ENCODE results near the gene CRYAA.

The CRYAA gene

GRCh38 chr21:43207868-43208267 lies 39.1 kb downstream of the CRYAA start:
- peak in 1 of 2 donors; percentile 35 for DNase-seq
- peaks cover 0 to 61% of the 10 kb centered on the region in 2 donors for H3K27me3 ChIP-seq

GRCh38 chr21:43208561-43209332 lies 39.9 kb downstream of the CRYAA start:
- Histone ChIP-seq H3K9me3 (no peaks in the 10 kb centered on the region), H3K27me3 (peaks cover 0 to 53% of the 10 kb centered on the region in 2 donors), H3K36me3 (no peaks in the 10 kb centered on the region), H3K27ac (no peak overlapping the region), H3K4me1 (peaks cover 0 to 11% (median 2%) of the 10 kb centered on the region in 4 donors), H3K4me3 (no peak overlapping the region)
- intact Hi-C loops (cut with DNase I; ENCODE audit: low total_unique reads): no loop called here
- peak in 1 of 2 donors; percentile 37 for DNase-seq
- no peak for TF ChIP-seq CTCF (IDR thresholded peaks at IDR 0.05)

More at GRCh38 chr21:43207868-43208267, 39.1 kb downstream of the CRYAA start:
- Histone ChIP-seq H3K36me3 (no peaks in the 10 kb centered on the region), H3K9me3 (no peaks in the 10 kb centered on the region), H3K4me1 (peaks cover 0 to 11% (median 2%) of the 10 kb centered on the region in 4 donors), H3K4me3 (no peak overlapping the region), H3K27ac (no peak overlapping the region)
- intact Hi-C loops (cut with DNase I; ENCODE audit: low total_unique reads): no loop called here
- TF ChIP-seq CTCF (IDR thresholded peaks at IDR 0.05): no peak

- peaks cover 0 to 11% (median 2%) of the 10 kb centered on the region in 4 donors for H3K4me1 ChIP-seq
- H3K27me3 ChIP-seq: peaks cover 0 to 52% of the 10 kb centered on the region in 2 donors
- H3K36me3 ChIP-seq: no peaks in the 10 kb centered on the region
- no peak overlapping the region for H3K27ac ChIP-seq
- TF ChIP-seq CTCF (IDR thresholded peaks at IDR 0.05): no peak
- no peak overlapping the region for H3K4me3 ChIP-seq
- DNase-seq: peak in 1 of 2 donors; percentile 59
- intact Hi-C loops (cut with DNase I; ENCODE audit: low total_unique reads): no loop called here
- no peaks in the 10 kb centered on the region for H3K9me3 ChIP-seq
Observed at GRCh38 chr21:43209575-43210453, 41.0 kb downstream of the CRYAA start.

- H3K9me3 ChIP-seq: no peaks in the 10 kb centered on the region
- H3K4me1 ChIP-seq: peaks cover 0 to 11% (median 2%) of the 10 kb centered on the region in 4 donors
- no peak for TF ChIP-seq CTCF (IDR thresholded peaks at IDR 0.05)
- intact Hi-C loops (cut with DNase I; ENCODE audit: low total_unique reads): no loop called here
- H3K27me3 ChIP-seq: peaks cover 0 to 52% of the 10 kb centered on the region in 2 donors
- H3K36me3 ChIP-seq: no peaks in the 10 kb centered on the region
- H3K4me3 ChIP-seq: no peak overlapping the region
- no peak overlapping the region for H3K27ac ChIP-seq
- DNase-seq: peak in 1 of 2 donors; percentile 42
Observed at GRCh38 chr21:43210454-43211071, 41.8 kb downstream of the CRYAA start.

GRCh38 chr21:43211072-43211759 lies 42.4 kb downstream of the CRYAA start:
- DNase-seq: peak in 1 of 2 donors; percentile 64
- no peaks in the 10 kb centered on the region for H3K36me3 ChIP-seq
- H3K4me1 ChIP-seq: peaks cover 0 to 11% (median 2%) of the 10 kb centered on the region in 4 donors
- no peak overlapping the region for H3K27ac ChIP-seq
- H3K9me3 ChIP-seq: no peaks in the 10 kb centered on the region
- intact Hi-C loops (cut with DNase I; ENCODE audit: low total_unique reads): no loop called here
- H3K27me3 ChIP-seq: peaks cover 0 to 49% of the 10 kb centered on the region in 2 donors
- H3K4me3 ChIP-seq: no peak overlapping the region
- TF ChIP-seq CTCF (IDR thresholded peaks at IDR 0.05): no peak

Measured in tibial artery (tissue), 4 donors.